ENCODE measurements around the gene TRPM8. TPM values are rescaled to one million over a fixed set of nuclear protein-coding genes. Genes with fewer than 3 reads are reported as not detected.
A peak's percentile ranks its signal among the peaks of the same experiment; 100 is the strongest.

TRPM8 gene
- total RNA-seq, 1 experiment from 2014 or later: not detected

- no peak for DNase-seq (ENCODE audit: low spot score)
Measured at GRCh38 chr2:234001380-234002160, 84.4 kb downstream of the TRPM8 start.

DNA sequence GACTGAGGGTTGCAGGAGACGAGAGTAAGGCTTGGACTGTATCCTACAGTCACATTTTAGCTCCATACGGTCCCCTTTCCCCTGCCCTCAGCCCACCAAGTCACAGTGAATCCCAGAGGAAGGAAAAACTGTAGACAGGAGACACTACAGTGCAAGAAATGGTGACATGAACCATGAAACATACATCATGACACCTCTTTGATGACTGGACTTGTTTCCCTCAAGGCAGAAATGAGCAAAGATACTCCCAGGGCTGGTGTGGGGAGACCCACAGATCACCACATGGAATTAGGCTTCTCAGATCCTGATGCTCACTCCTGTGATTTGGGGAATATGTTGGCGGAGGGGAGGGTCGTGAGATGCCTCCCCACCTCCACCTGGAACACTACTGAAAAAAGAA is 85.1 kb downstream of the TRPM8 start:
- DNase-seq (ENCODE audit: low spot score): no peak

DNA sequence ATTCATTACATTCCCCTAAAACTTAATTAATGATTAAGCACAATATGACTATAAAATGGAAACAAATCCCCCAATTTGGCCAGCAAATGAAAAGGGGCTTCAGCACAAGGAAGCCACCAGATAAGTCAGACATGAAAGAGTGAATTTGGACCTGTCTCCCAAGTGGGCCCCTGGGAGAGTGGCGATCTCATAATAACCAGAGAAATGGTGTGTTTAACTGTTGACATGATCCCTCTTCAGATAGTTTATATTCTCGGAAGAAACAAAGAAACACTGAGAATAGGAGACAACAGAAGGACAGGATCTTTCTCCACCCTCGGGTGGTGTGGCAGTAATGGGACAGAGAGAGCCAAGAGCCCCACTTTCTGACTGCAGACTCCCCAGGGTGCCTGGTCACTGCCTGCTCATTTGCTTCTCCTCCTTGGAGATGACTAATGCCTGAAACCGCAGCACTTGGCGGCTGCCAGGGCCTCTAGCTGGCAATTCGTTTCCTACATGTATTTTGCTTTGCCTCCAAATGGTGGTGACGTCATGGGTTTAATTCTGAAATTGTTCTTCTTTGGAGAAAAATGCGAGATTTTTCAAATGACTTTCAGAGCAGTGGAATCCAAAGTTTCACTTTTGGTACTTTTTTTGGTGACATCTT is 86.9 kb downstream of the TRPM8 start:
- peak; percentile 30 for DNase-seq (ENCODE audit: low spot score)

- no peak for DNase-seq (ENCODE audit: low spot score)
Measured at GRCh38 chr2:234005126-234005525, 88.0 kb downstream of the TRPM8 start.

- no peak for DNase-seq (ENCODE audit: low spot score)
Measured at GRCh38 chr2:234006501-234006900, 89.3 kb downstream of the TRPM8 start.

DNA sequence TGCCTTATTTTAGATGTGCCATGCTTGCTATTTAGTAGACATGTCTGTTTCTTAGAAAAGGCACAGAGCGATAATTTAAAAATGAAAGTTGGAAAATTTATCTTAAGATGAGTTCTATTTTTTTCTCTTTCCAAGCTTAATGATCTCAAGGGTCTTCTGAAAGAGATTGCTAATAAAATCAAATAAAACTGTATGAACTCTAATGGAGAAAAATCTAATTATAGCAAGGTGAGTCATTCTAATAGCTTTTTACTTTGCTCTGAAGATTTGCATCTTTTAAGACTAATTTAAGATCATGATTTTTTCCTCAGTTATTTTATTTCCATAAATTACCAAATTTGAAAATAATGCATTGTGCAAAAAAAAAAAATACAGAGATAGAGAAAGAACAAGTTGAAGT is 97.3 kb downstream of the TRPM8 start:
- DNase-seq (ENCODE audit: low spot score): no peak

DNA sequence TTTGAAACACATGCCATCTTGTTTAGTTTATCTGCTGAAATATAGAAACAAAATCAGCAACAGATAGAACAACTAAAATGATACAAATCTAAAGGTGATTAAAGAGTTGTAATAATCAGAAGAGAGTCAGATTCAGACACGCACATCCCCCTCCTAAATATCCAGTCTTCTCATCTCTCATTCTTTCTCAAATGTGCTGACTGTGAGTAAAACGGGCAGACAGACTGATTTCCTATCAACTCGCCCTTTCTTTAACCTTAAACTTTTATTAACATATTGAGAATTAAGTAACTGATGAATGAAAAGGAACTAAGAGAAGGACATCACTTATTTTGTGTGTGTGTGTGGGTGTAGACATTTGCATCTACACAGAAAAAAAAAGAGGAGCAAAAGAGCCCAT is 98.7 kb downstream of the TRPM8 start:
- DNase-seq (ENCODE audit: low spot score): no peak

GRCh38 chr2:234019896-234020295 is 102.7 kb downstream of the TRPM8 start:
- DNase-seq (ENCODE audit: low spot score): no peak

DNA sequence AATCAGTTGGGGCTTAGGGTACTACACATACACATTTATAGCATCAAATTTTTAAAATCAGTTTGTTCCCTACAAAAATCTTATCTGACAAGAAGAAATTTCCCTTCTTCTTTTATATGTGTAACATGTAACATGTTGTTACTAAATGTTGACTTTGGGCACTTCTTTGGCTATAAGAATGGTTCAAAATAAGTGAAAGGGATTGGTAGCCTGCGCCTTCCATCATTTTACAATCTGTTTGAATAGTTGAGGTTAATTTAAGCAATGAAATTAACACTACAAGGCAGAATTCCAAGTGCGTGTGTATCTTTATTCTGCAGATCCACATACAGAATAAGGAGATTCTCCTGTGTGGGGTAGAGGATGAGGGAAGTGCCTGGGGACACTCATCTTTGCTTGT is 103.2 kb downstream of the TRPM8 start:
- DNase-seq (ENCODE audit: low spot score): no peak

DNA sequence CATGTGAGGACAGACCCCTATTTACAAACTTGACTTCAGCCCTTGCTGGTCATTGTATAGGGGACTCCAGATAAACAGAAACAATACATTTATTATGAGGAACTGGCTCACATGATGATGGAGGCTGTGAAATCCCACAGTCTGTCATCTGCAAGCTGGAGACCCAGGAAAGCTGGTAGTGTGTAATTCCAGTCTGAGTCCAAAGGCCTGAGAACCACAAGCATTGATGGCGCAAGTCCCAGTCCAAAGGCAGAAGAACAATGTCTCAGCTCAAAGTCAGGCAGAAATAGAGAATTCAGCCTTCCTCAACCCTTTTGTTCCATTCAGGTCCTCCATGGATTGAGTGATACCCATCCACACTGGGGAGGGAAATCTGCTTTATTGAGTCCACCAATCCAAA is 105.3 kb downstream of the TRPM8 start:
- DNase-seq (ENCODE audit: low spot score): no peak

- no peak for DNase-seq (ENCODE audit: low spot score)
Measured at GRCh38 chr2:234024304-234024703, 107.1 kb downstream of the TRPM8 start.

DNA sequence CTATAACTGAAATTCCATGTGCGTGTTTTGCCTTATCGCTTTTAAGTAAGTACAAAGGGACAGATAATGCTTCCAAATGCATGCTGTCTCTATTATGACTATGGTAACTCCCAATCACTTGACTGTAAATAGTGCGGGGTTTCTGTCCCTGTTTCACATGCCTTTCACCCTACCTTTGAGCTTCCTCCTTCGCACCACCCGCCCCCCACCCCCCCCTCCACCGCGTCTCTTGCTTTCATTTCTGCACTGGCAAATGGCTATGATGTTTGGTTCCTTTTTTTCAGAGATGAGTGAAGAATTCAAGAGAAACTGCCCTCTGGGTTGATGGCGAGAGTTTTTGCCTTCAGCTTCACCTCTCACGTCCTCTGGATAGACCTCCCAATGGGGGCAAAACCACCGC is 108.3 kb downstream of the TRPM8 start:
- DNase-seq (ENCODE audit: low spot score): no peak

DNA sequence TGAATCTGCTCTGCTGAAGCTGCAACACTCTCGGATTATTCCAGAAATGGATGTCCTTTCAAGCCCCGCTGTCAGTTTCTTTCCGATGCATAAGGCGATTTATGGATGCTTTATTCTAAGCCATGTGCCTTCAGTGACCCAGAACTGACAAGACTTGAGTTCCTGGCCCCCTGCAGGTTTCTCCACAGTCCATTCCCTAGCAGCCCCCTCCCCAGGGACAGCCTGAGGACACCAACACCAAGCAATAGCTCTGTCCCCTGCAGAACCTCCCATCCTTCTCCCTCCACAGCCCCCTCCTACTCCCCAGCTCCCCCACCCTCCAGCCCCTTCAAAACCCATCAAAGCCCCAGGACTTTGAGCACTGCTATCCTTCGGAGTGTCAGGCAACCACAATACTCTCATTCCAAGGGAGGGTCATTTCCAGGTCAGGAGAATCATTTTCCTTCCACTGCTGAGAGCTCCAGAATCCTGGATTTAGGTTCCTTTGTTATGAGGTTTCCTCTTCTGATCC is 108.8 kb downstream of the TRPM8 start:
- DNase-seq (ENCODE audit: low spot score): no peak

GRCh38 chr2:234026693-234027254 is 109.6 kb downstream of the TRPM8 start:
- DNase-seq (ENCODE audit: low spot score): no peak

GRCh38 chr2:234027641-234028040 is 110.5 kb downstream of the TRPM8 start:
- DNase-seq (ENCODE audit: low spot score): no peak

GRCh38 chr2:234029150-234029733 is 112.1 kb downstream of the TRPM8 start:
- no peak for DNase-seq (ENCODE audit: low spot score)

DNA sequence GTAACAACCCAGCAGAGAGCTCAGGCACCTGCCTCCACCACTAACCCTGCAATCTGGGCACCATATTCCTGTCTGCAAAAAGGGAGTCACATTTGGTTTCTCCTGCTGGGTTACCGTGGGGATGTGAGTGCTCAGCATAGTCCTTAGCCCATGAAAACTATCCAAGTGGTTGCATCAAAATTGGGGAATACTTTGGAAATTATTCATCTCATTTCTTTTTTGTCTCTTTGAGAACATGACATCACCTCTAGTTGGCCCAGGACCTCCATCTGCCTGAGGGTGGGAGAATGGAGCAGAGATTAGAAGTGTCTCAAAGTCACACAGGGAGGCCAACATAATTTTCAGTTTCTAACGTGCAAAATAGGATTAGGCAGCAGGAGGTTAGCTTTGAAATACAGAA is 114.0 kb downstream of the TRPM8 start:
- DNase-seq (ENCODE audit: low spot score): no peak

DNA sequence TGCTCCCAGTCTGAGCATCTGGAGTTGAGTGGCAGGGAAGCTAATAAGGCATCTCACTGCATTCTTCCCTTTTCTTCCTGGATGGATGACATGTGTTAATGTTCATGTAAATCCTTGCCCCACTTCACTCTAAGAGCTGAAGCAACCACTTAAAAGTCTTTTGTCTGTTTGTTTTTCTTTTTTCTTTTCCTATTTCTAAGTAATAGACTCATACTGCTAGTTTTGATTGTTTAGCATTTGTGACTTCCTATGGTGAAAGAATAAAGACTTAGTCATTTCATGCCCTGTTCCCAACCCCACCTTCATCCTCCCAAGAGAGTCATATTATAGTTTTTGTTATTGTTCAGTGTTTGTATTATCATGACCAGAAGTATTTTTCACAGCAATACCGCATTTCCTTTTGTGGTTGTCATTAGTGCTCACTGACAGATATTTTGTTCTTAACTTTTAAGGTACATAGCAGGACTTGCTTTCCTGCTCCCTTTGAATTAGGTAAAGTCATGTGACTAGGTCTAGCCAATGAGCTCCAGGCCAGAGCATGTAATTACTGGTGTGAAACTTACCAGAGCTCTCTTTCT is 115.2 kb downstream of the TRPM8 start:
- DNase-seq (ENCODE audit: low spot score): no peak

DNA sequence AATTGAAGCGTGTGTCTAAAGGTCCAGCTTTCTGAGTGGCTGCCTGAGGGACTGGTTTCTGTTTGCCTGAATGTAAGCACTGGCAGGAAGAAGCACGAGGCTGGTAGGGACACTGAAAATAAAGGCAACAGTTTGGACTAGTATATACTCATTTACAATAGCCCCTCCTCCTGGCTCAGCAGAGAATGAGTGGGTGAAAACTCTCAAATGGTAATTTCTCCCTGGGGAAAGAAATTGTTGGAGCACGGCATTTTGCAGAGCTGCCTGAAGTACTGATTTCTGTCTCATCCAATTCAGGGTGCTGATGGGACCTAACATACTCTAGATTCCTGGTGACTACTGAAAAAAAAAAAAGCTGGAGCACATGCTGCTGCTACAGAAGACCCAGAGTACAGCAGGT is 116.0 kb downstream of the TRPM8 start:
- no peak for DNase-seq (ENCODE audit: low spot score)

- DNase-seq (ENCODE audit: low spot score): no peak
Measured at GRCh38 chr2:234033885-234034284, 116.7 kb downstream of the TRPM8 start.

DNA sequence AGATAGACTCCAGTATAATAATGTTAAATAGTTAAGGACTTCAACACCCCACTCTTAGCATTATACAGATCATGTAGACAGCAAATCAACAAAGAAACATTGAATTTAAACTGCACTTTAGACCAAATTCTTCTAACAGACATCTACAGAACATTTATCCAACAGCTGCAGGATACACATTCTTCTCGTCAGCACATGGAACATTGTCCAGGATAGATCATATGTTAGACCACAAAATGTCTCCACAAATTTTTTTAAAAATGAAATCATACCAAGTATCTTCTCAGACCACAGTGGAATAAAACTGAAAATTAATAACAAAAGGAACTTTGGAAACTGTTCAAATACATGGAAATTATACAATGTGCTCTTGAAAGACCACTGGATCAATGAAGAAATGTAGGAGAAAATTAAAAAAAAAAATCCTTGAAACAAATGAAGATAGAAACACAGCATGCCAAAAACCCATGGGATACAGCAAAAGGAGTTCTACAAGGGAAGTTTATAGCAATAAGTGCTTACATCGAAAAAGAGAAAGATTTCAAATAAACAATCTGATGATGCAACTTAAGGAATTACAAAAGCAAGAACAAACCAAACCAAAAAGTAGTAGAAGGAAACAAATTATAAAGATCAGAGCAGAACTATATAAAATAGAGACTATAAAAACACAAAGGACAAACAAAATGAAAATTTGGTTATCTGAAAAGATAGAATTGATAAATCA is 121.1 kb downstream of the TRPM8 start:
- DNase-seq (ENCODE audit: low spot score): no peak

Data from HT-29 (cell line).